H1 (cell line): ENCODE measurements around the gene CRLF3. TPM values are rescaled to one million over a fixed set of nuclear protein-coding genes. Genes with fewer than 3 reads are reported as not detected.

Experiments used
- BACH1 ChIP-seq: IDR thresholded peaks from 2 replicates; pipeline ENCODE4 v1.6.1; 2012; ENCODE audit warnings: low read length, improper control_type of control experiment
- BCL11A ChIP-seq, 2 experiments: IDR thresholded peaks; one replicate each; pipeline ENCODE4 v1.6.1; 2011; ENCODE audit warnings: low read depth in 2 of 2, low read length in 2 of 2, mild to moderate bottlenecking in 2 of 2
- CHD1 ChIP-seq: IDR thresholded peaks from 2 replicates; pipeline ENCODE4 v1.6.1; 2012; ENCODE audit warnings: low read depth, low read length, improper control_type of control experiment
- EZH2 ChIP-seq: fragments of 200-600 bp; sonication (generic); IDR thresholded peaks from 2 replicates; pipeline ENCODE4 v1.7.1; 2012; ENCODE audit warnings: low read depth, mild to moderate bottlenecking, moderate library complexity, low read length, inconsistent platforms; ENCODE audit not compliant: severe bottlenecking
- GTF2F1 ChIP-seq: IDR thresholded peaks from 2 replicates; pipeline ENCODE4 v1.6.1; 2012; ENCODE audit warnings: low read depth, low read length, improper control_type of control experiment, borderline replicate concordance
- KDM4A ChIP-seq: IDR thresholded peaks from one replicate; pipeline ENCODE4 v1.7.1; 2012; ENCODE audit warnings: low read depth, mild to moderate bottlenecking, moderate library complexity, low read length, inconsistent platforms; ENCODE audit not compliant: severe bottlenecking
- KDM5A ChIP-seq: fragments of 200-600 bp; IDR thresholded peaks from 2 replicates; pipeline ENCODE4 v1.7.1; 2012; ENCODE audit warnings: mild to moderate bottlenecking, low read length, inconsistent platforms, mixed read lengths
- RFX5 ChIP-seq: IDR thresholded peaks from 2 replicates; pipeline ENCODE4 v1.6.1; 2011; ENCODE audit warnings: low read depth, low read length, improper control_type of control experiment, borderline replicate concordance
- SAP30 ChIP-seq: fragments of 300-600 bp; sonication (generic); IDR thresholded peaks from 2 replicates; pipeline ENCODE4 v1.7.1; 2012; ENCODE audit warnings: low read length, moderate library complexity, mild to moderate bottlenecking, inconsistent platforms; ENCODE audit not compliant: insufficient read depth, insufficient replicate concordance
- SIN3A ChIP-seq, 2 experiments: IDR thresholded peaks in 1 of 2; conservative IDR thresholded peaks in 1 of 2; 2 replicates each; pipeline ENCODE4 v1.6.1; 2011 to 2012; ENCODE audit warnings: low read length in 2 of 2, improper control_type of control experiment in 1 of 2, low read depth in 1 of 2, mild to moderate bottlenecking in 1 of 2
- SUZ12 ChIP-seq: fragments of 200-600 bp; sonication (generic); IDR thresholded peaks from 2 replicates; pipeline ENCODE4 v1.6.1; 2012; ENCODE audit warnings: mild to moderate bottlenecking, inconsistent platforms, low read length, moderate library complexity, mixed read lengths
- TAF1 ChIP-seq: IDR thresholded peaks from 2 replicates; pipeline ENCODE4 v1.6.1; 2011; ENCODE audit warnings: mild to moderate bottlenecking, low read depth, low read length
- polyA plus RNA-seq, 7 experiments: library from polyadenylated mRNA; depleted of rRNA in 3 of 7; stranded (reverse) in 5 of 7; unstranded in 2 of 7; fragments of >200 nt in 5 of 7; fragments of 200-250 nt in 2 of 7; gene quantifications; 1 replicate in 5 of 7; 2 replicates in 1 of 7; 4 replicates in 1 of 7; pipeline versions ENCODE4 v1.2.1 to v1.2.3, GENCODE V29; 2011 to 2013; ENCODE audit warnings: missing spikeins in 2 of 7, mixed read lengths in 2 of 7
- total RNA-seq: library from RNA; stranded (reverse); fragmentation: NEBNext Ultra II Directional; extraction: Animal tissue kit (Norgen Biotek cat#: 25700); gene quantifications from 2 replicates; pipeline ENCODE4 v1.2.1, GENCODE V29; 2021
- TF ChIP-seq, protein P1 (sequence below): IDR thresholded peaks from 2 replicates; pipeline ENCODE4 v1.6.1; 2011; ENCODE audit warnings: low read depth, mild to moderate bottlenecking, low read length; ENCODE audit not compliant: insufficient read depth

Gene CRLF3
- total and polyA plus RNA-seq, 2 of the 8 experiments (the other 6 are each of a cell fraction or from before 2014, with no cell fraction given): 12.7 to 22.7 TPM

DNA sequence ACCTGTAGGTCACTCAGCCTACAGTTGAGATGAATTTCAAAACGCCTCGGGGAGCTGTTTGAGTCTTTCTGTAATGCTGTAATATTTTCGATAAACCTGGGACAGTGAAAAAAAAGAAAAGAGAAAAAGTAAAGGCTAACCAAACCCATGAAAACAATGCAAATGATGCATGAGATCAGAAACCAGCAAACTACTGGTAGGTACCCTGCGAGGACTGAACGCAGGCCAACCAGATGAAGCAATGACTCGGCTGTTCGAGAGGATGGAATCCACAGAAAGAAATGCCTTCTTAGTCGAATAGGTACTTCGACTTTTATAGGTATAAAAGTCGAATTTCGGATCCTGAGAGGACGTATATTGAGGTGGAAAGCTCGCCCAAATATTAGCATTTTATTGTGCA lies 6.8 kb upstream of the CRLF3 start (continued):
- TF ChIP-seq EZH2 (no peak), GTF2F1 (no peak), CHD1 (no peak), RFX5 (no peak), KDM4A (no peak), KDM5A (no peak), BCL11A (IDR thresholded peaks at IDR 0.05; ENCODE audit: low read depth in 2 of 2, low read length in 2 of 2) (no peak), TAF1 (no peak), BACH1 (peak; percentile 39; the same call in 1 of the 2 replicates), SUZ12 (no peak), SIN3A (conservative IDR thresholded peaks at IDR 0.05 in 1 of 2, IDR thresholded peaks at IDR 0.05 in 1 of 2; ENCODE audit: low read depth in 1 of 2, low read length in 2 of 2) (no peak), SAP30 (no peak)
- TF ChIP-seq, protein P1, sequence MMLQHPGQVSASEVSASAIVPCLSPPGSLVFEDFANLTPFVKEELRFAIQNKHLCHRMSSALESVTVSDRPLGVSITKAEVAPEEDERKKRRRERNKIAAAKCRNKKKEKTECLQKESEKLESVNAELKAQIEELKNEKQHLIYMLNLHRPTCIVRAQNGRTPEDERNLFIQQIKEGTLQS: no peak
